NCI-H2171 (cell line): ENCODE measurements around the gene CALD1.

ENCODE experiments used
- DNase-seq: peaks from one replicate; lab custom pipeline; 2025; lab: John Stamatoyannopoulos, UW

The CALD1 gene

DNA sequence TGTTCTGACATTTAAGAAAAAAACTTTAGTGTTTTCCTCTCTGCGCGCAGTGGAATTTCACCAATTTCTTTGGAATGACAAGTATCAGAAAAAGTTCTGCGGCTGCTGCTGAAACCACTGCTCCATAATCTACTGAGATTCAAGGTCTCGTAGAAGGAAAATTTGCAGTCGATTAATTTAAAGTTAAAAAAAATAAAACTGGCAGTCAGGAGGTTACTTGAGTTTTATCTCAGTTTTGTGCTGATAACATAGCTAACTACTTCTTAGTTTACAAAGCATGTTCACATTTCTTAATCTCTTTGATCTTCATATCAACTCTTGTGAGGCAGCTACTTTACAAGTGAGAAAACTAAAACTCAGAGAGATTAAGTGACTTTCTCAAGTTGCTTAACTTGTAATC, 18.2 kb upstream of the CALD1 start:
- no peak for DNase-seq

DNA sequence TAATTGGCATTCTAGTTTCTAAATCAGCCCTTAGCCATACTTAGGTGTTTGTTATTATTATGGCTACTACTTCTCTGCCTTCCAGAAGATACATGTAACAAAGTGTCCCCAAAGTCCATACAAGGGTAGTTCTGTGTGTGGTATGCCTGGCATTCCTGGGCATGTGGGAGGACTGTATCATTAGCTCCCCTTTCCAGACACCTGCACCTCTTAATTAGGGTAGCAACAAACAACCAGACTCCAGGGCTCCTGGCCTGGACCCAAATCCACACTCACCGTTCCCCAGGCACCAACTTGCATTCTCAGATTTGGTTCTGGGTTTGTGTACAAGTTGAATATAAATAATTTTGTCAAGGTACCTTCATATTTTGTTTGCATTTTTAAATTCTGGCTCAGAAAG, 15.5 kb upstream of the CALD1 start:
- DNase-seq, result no peak

DNA sequence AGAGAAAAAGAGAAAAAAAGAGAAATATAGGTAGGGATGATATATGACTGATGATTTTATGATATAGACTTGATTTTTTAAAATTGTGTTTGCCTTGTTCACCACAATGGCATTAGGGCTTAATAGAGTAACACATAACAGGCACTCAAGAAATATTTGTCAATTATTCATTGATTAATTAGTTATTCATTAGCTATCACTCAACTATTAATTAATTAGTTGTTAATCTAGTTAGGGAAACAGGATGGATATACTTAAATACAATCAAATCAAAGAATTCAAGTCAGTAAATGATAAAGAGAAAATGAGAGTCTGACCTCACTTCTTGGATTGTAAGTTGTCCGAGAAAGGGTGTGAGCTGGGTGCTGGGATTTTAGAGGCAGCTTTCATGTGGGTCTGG, 15.1 kb upstream of the CALD1 start:
- DNase-seq, result no peak

DNA sequence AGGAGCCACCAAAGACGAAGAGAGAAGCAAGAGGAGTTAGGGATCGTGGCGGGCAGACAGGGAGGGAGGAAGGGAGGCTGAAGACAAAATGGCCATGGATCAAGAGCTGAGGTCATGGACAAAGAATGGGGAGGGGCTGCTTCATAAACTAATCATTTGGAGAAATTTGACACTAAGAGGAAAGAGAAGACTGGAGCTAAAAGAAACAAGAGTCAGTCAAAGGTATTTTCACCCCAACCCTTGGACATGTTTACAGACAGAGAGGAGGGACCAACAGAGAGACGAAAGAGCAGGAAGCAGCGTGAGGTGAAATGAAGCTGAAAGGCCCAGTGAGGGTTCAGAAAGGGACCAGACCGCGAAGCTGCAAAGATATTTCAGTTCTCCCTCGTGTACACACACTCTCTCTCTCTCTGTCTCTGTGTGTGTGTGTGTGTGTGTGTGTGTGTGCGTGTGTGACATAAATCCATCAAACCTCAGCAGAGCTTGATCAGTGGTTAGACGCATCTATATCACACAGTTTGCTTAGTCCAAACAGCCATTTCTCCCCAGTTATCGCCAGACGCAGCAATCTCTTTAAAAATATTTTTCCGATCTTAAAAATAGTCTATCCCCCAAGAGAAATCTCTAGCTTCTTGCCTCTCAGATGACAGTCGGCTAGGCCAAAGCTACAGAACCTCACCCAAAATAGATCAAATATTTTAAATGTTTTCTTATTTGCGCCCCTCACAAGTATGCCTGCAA, 12.5 kb upstream of the CALD1 start:
- DNase-seq, result no peak

DNA sequence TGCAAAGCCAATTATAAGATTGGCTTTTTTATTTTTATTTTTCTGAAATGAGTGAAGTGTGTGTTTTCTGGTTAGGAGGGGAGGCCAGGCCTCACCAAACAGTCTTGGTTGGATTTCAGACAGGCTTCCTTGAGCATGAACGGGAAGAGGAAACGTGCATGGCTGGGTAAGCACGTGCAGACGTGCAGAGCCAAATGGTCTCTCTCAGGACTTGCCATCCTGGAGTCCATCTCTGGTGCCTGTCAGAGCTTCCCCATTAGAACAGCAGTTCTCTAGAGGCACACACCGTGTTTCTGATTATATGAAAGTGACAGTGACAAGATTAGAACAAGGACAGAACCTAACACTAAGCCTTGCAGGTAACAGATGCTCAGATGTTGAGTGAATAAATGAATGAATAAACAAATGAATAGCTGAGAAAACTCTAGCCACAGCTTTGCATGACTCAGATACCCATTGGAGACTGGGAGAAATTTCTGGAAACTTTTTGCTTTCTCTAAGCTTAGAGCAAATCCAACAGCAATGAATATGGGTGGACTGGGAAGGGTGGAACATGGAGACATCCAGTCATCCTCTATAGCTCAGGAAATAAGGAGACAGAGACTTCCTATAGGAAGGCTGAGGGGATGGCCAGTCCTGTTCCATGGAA, 11.8 kb upstream of the CALD1 start:
- DNase-seq, result no peak

DNA sequence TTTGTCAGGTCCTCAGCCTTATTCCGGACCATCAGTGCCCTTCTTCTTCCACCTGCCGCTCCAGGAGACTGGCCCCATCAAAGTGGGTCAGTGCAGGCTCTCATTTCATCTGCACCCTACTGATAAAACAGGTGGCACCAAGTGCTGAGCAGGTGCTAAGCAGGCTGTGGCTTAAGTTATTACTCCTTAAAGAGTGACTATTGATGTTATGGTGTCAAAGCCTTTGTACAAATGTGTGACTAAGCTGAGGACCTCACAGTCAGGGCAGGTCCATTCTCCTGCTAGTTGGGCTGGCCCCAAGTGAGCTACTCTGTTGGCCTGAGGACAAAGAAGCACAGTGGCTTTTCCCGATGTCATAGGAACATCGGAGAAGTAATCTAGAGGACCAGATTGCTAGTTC, 11.2 kb upstream of the CALD1 start:
- DNase-seq, result no peak

DNA sequence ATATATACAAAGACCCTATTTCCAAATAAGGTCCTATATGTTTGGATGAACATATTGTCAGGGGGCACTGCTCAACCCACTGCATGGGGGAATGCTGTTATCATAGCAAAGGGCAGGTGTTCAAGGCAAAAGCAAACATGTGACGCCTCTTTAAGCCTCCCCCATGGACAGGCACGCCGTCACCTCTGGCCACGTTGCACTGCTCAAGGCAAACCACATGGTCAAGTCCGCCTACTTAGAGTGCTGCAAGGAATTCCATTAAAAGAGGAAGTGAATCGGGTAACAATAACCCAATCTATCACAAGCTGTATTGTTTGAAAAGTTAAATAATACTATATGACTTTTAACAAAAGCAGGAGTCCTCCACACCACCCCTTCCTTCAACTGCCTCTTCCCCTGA, 8.8 kb upstream of the CALD1 start:
- DNase-seq, result no peak

DNA sequence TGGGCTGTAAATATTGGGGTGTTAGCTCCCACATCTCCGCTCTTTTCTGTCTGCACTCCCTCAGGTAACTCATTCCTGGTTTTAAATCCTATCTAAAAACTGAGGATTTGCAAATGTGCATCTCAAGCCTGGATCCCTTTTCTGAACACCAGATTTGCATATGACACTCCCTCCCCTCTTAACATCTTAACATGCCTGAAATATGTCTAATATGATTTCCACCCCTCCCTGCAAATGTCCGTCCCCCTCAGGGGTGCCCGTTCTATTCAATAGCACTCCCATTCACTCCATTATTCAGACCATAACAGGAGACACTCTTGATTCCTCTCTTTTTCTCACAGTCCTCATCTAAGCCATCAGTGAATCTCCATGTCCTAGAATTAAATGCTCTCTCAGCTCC, 8.3 kb upstream of the CALD1 start:
- no peak for DNase-seq

DNA sequence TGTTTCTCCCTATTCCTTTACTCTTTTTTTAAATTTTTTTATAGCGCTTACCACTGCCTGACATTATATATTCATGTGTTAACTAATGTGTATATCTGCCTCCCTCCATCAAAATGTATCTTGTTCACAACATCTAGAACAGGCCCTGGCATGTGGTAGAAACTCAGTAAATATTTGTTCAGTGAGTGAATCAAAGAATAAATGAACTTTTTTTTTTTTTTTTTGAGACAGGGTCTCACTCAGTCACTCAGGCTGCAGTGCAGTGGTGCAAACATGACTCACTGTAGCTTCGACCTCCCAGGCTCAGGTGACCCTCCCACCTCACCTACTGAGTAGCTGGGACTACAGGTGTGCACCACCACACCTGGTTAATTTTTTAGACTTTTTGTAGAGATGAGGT, 7.5 kb upstream of the CALD1 start:
- DNase-seq, result no peak

DNA sequence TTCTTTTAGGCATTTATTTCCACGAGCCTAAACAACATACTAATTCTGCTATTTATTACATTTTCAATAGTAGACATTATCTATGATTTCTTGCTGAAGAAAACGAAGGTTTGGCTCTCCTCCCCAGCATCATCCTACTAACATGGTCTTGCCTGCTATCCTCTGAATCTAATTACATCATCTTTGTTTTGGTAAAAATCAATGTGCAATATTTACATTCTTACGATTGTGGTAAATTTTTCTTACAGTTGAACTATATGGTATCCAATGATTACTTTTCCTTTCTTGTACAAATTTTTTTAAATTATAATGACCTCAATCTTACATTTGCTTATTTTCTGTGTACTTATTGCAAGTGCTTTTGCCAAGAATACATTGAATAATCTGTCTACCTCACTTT, 7.0 kb upstream of the CALD1 start:
- no peak for DNase-seq

DNA sequence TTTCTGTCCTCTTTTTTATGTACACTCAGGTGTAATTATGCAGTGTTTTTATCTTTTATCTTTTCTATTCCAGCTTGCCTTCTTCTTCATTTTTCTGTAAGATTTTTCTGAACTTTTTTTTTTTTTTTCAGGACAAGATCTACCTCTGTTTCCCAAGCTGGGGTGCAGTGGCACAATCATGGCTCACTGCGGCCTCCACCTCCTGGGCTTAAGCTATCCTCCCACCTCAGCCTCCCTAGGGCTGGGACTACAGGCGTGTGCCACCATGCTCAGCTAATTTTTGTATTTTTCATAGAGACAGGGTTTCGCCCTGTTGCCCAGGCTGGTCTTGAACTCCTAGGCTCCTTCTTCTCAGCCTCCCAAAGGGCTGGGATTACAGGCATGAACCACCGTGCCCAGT, 6.3 kb upstream of the CALD1 start:
- DNase-seq, result no peak

DNA sequence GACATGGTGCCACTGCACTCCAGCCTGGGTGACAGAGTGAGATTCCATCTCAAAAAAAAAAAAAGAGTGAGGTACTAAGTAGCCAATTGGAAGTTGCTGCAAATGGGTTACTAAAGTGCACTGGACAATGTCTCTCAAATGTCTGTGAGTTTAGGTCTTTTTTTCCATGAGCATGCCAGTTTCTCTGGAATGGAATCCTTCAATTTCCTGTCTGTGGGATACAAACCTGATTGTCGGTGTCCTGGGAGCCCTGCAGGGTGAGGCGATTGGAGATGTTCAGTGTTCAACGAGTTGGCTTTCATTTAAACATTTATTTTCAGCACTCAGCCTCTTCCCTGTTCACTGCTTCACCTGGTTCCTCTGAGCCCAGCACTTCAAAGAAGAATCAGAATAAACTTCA, 5.3 kb upstream of the CALD1 start:
- DNase-seq, result no peak

DNA sequence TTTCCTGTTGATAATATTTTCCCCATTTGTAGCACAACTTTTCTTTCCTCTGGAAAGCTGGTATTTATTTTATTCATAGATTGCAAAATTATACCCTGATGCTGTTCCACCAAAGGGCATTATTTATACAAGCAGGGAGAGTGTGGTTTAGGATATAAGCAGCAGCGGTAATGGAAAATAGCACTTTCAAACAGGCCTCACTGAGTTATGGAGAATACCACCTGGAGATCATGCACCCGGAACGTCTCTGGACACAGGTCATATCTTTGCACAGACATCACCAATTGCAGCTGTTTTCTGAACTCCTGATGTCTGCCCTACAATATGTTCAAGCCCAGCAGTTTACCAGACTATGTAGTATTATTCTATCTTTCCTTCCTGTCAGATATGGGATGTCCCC, 2.0 kb upstream of the CALD1 start:
- no peak for DNase-seq

DNA sequence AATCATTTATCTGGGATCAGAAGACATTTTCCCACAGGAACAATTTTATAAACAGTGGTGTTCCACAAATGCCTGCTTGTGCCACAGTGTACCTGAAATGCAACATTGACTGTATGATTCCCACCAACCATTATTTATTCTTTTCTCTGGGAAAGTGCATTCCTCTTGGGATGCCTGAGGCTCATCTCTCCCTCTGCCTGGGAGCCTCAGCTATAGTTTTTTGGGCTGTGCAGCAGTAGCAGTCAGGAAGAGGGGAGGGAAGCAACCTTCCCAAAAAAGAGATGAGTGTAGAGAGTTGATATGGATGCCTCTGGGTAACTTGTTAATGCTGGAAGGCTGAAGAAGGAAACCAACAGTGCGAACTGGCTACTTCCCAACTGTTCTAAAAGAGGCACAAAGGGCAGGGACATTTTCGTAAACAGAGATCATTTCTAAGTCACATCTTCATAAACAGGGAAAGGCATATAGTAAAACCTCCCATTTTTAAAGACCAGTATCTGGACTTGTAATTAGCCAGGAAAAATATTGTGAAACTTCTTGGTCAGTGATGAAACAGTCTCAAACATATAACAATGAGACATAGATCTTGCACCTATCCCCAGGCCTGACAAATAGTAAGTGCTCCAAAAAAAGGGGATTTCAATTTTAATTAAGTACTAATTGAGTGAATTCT, 1.4 kb upstream of the CALD1 start:
- no peak for DNase-seq

DNA sequence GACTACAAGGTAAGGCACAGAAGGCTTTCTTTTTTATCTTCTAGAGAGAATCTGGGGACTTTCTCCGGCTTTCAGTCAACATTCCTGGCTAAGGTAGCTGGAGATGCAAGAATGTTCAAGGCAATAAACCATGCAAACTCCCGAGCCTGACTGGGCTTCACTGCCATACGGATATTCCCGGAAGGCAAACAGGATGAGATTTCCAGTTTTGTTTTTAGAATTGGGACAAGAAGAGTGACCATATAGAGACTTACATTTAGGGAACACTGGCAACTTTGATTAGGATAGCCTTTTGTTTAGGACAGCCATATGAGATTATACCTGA, 269 bp downstream of the CALD1 start:
- no peak for DNase-seq

DNA sequence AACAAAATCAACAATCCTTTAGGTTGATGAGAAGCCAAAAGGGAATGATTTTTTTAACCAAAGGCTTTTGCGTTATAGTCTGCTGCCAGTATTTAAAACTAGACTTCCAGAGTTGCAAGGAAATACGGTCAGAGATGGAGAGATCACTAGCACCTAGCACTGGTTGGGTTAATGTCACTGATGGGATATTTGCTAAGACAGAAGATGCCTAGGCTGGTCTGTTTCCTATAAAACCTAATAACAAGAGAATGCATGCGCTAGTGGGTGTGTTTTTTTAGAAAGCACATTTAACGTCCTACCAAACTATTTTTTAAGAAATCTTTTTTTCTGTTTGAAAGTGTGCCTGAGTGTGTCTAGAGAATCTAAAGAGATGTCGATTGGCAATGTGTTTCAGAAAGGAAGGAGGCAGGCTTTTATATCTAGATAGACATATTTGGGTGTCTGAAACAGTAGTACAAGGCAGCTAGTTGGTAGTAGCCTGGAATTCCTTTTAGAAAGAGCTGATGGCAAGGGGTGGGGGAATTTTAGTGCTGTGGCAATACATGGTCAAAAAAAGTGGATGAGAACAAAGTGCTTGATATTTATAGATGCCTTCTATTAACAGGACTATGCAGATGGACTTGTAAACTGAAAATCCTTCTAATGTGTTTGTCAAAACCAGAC, 863 bp downstream of the CALD1 start:
- DNase-seq, result no peak

DNA sequence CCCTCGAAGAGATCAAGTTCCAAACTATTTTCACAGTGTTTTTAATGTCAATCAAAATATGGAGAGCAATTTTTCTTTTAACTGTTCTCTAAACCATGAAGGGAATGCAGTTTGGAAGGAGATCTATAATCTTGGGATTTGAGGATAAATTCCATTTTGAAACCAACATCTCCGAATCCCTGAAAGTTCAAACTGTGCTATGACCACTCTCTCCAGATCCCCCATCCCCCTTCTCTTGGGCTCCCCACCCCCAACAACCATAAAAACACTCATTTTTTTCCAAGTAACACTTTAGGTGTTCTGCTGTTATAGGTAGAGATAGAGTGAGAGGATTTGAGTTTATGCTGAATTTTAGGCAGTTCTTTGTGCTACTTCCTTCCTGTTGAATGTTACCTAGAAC, 1.7 kb downstream of the CALD1 start:
- no peak for DNase-seq

DNA sequence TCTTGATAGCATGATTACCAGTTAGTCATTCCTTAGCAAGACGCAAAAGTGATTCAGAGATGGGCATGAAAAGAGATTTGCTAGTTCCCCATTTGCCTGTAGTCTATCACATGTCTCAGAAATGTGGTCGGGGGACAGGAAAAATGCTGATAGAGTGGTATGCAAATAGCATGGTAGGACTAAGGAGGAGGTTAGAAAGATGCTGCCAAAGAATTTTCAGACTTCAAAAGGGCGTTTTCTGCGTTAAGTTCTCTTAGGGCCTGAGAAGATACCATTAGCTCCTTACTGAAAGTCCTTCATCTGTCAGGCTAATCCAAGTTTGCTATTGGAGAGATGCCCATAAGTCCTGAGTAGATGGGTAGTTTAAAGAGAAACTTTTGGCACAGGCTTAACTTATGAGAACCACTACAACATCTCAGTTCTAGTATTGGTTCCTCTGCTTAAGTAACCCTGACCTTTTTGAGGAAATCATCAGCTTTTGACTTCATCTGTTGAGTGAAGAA, 2.7 kb downstream of the CALD1 start:
- DNase-seq, result no peak

DNA sequence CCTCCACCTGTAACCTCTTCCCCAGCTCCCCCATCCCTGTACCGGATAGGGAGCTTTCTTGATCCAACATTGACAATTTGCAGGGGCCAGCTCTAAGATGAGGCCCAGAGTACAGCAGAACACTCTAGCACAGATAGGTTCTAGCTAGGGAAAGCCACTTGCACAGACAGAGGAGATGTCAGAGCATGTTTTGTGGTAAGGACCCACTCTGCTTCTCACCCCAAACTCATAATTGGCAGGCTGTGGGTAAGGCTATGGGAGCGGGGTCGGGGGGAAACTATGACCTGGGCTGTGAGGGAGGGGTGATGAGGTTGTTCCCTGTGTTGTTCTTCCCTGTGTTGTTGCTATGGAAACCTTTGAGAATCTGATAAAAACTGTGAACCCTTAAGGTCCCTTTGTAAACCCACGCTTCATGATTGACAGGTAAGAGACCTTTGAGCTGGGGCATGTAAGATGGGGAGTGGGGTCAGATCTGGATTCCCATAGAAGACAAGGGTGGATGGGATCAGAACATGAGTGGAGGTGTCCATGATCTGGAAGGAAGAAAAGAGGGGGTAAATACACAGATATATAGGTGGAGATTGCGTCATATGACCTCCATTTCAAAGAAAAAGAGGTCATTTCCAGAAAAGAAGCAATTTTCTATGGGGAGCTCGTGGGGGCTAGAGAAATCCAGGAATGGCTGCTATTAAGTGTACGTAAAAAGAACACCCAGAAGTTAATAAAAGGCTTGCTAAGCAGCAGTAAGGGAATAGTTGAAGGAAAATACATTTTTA, 4.0 kb downstream of the CALD1 start:
- DNase-seq, result no peak

DNA sequence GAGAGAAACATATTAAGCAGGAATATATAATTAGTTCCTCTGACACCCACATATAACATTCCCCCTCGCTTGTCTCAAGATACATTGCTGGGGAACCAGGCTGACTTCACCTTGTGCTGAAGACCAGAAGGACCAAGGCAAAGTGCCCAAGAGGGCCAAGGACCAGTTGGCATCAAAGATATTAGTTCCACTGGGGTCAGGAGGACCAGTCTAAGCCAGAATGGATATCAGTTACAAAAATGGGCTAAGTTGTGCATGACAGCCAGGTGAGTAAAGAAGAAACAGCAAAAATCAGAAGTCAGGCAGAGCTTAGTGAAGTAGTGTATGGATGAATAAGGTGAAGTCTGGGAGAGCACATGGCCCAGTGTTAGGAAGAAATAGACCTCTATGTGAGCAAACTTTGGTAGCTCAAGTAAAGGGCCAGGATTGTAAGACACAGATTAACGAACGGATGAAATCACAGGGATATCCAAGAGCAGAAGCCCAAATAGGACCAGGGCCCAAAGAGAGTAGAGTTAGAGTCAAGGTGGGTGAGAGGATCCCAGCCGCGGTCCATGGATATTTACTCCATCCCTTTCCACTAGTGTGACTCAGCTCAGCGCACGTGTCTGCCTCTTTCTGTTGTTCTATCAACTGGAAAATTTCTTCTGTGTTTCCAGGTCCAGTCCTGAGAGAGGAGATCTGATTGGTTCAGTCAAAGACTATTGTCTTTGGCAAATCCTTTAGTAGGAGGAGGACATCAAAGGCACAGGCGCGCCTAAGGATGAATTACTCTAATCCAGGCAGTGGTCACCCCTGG, 5.0 kb downstream of the CALD1 start:
- DNase-seq, result no peak

DNA sequence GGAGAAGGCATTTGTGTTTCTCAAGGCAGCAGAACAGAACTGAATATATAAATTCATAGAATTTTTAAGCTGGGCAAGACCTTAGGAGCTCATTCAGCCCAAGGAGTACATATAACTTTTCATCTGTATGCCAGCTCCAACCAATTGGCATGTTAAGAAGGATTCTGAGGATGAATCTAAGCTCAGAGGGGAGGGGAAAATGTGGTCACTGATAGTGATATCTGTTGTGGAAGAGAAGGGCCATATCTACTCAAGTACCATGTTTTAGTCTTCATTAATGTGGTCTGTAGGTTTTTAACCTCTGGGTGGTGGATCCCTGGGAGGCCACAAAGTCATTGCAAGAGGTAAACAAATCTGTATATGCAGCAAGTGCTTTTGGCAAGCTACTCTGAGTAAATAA, 6.4 kb downstream of the CALD1 start:
- DNase-seq, result no peak
